Stimulated activated CD4-positive, alpha-beta T cell treated with anti-CD3 and anti-CD28 coated beads, Interleukin-1b, Interleukin-23, amount 100 ng/mL, for 4 hours (primary cell): Measurements from ENCODE around the gene PLA2G4F.

Experiments
- DNase-seq, 2 donors: peaks; one replicate each; pipeline ENCODE4 v3.0.0-alpha.2; 2020; ENCODE audit warnings: low read depth in 2 of 2

The PLA2G4F gene

GRCh38 chr15:42165106-42165505 is 8.7 kb upstream of the PLA2G4F start:
- no peak for DNase-seq

GRCh38 chr15:42163947-42164550 is 7.6 kb upstream of the PLA2G4F start:
- no peak for DNase-seq

- no peak for DNase-seq
These were observed 6.9 kb upstream of the PLA2G4F start for GRCh38 chr15:42163291-42163690.

- no peak for DNase-seq
These were observed 3.7 kb upstream of the PLA2G4F start for GRCh38 chr15:42160136-42160535.

- no peak for DNase-seq
These were observed 3.1 kb upstream of the PLA2G4F start for GRCh38 chr15:42159381-42160015.

GRCh38 chr15:42158941-42159340 is 2.5 kb upstream of the PLA2G4F start:
- DNase-seq: no peak

- DNase-seq: no peak
These were observed 1.7 kb upstream of the PLA2G4F start for GRCh38 chr15:42157981-42158765.

GRCh38 chr15:42157381-42157780 is 945 bp upstream of the PLA2G4F start:
- no peak for DNase-seq

- DNase-seq: no peak
These were observed 742 bp downstream of the PLA2G4F start for GRCh38 chr15:42155546-42156242.

GRCh38 chr15:42154956-42155355 is 1.5 kb downstream of the PLA2G4F start:
- no peak for DNase-seq

- no peak for DNase-seq
These were observed 2.1 kb downstream of the PLA2G4F start for GRCh38 chr15:42154212-42154941.

- DNase-seq: no peak
These were observed 2.6 kb downstream of the PLA2G4F start for GRCh38 chr15:42153874-42154211.

GRCh38 chr15:42152921-42153698 is 3.3 kb downstream of the PLA2G4F start:
- no peak for DNase-seq

- no peak for DNase-seq
These were observed 4.1 kb downstream of the PLA2G4F start for GRCh38 chr15:42152196-42152920.

GRCh38 chr15:42151736-42152135 is 4.7 kb downstream of the PLA2G4F start:
- DNase-seq: no peak

GRCh38 chr15:42151141-42151561 is 5.3 kb downstream of the PLA2G4F start:
- DNase-seq: no peak

- no peak for DNase-seq
These were observed 6.0 kb downstream of the PLA2G4F start for GRCh38 chr15:42150219-42150970.

GRCh38 chr15:42149493-42150218 is 6.8 kb downstream of the PLA2G4F start:
- DNase-seq: no peak
